Activated naive CD8-positive, alpha-beta T cell treated with anti-CD3 and anti-CD28 coated beads, Interleukin-2, amount 10 ng/mL, durations not matched to agents 7 days and 5 days (primary cell): ENCODE results near the gene RTEL1. TPM values are rescaled to one million over a fixed set of nuclear protein-coding genes. Genes with fewer than 3 reads are reported as not detected.

Experiments used
- ATAC-seq: fragments of 150-1000 bp; cut with Tn5 transposase; one replicate; pipeline ENCODE4 v1.10.0; 2021; ENCODE audit warnings: low read depth, moderate library complexity
- POLR2A ChIA-PET: fragments of 350-600 bp; sonication (Branson Sonifier 250); formaldehyde crosslinking; loops from one replicate; lab custom pipeline; 2021; ENCODE audit warnings: antibody characterized with exemption; lab: Charles Lee
- DNase-seq: peaks from one replicate; pipeline ENCODE4 v3.0.0; 2021
- H3K27ac Mint-ChIP-seq: one replicate; pipeline ENCODE4 v1.8.0; 2022; ENCODE audit warnings: mild to moderate bottlenecking, mixed read lengths
- H3K27me3 Mint-ChIP-seq: one replicate; pipeline ENCODE4 v1.8.0; 2022; ENCODE audit warnings: mild to moderate bottlenecking, moderate library complexity, mixed read lengths
- H3K36me3 Mint-ChIP-seq: one replicate; pipeline ENCODE4 v1.8.0; 2021; ENCODE audit warnings: mild to moderate bottlenecking, mixed read lengths
- H3K4me1 Mint-ChIP-seq: one replicate; pipeline ENCODE4 v1.8.0; 2021; ENCODE audit warnings: mixed read lengths
- H3K4me3 Mint-ChIP-seq: one replicate; pipeline ENCODE4 v1.8.0; 2022; ENCODE audit warnings: mild to moderate bottlenecking, moderate library complexity, mixed read lengths
- H3K9me3 Mint-ChIP-seq: one replicate; pipeline ENCODE4 v1.8.0; 2021; ENCODE audit warnings: mixed read lengths
- total RNA-seq, 2 experiments: library from RNA; stranded (reverse); gene quantifications; one replicate each; pipeline ENCODE4 v1.2.3, GENCODE V29; 2021

Gene RTEL1
- total RNA-seq, 2 experiments from 2014 or later, result 41.3 to 41.5 TPM

DNA sequence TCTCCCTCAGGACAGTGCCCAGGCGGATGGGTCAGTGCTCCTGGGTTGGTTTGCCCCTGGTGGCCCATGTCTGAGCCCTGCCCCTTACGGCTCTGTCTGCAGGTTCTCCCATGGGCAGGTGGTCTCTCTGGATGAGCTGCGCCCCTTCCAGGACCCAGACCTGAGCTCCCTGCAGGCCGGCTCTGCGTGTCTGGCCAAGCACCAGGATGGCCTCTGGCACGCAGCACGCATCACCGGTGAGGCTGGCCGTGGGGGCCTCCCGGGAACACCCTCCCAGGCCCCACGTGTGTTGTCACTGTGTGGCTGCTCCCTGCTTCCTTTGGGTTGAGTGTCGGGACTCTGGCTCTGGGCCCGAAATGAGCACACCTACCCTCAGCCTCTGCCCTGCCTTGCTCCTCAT, 75.0 kb downstream of the RTEL1 start:
- peaks cover 13% of the 10 kb centered on the region for H3K36me3 Mint-ChIP-seq
- ATAC-seq (no peak), DNase-seq (no peak)
- H3K9me3 Mint-ChIP-seq, result no peaks in the 10 kb centered on the region
- peaks cover 20% of the 10 kb centered on the region for H3K4me1 Mint-ChIP-seq
- POLR2A ChIA-PET, result interaction anchor here (0.7 kb wide), 1 partner anchor 31 kb away, joined by 3 read pairs; no protein-coding TSS in a partner anchor
- no peak overlapping the region for H3K4me3 Mint-ChIP-seq
- H3K27me3 Mint-ChIP-seq, result no peaks in the 10 kb centered on the region
- no peak overlapping the region for H3K27ac Mint-ChIP-seq

DNA sequence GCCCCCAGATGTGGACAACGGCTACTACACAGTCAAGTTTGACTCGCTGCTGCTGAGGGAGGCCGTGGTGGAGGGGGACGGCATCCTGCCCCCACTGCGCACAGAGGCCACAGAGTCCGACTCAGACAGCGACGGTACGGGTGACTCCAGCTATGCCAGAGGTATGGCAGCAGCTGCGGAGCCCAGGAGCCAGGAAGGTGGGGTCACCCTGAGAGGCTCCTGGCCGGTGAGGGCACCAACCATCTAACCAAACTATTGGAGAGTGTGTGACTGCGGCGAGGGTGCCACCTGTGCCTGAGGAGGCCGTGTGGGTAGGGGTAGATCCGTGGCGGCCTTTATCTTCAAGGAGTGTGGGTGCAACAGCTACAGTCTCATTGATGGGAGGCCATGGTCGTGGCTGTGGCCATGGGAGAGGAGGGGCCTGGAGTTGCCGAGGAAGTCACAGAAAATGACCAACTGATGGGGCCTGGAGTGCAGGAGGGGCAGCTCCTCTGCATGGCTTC, 75.5 kb downstream of the RTEL1 start:
- ATAC-seq, result no peak
- Mint-ChIP-seq H3K9me3 (no peaks in the 10 kb centered on the region), H3K4me1 (peaks cover 14% of the 10 kb centered on the region), H3K27ac (peak overlapping the region; percentile 75), H3K4me3 (peak overlapping the region; percentile 2), H3K27me3 (no peaks in the 10 kb centered on the region), H3K36me3 (peaks cover 13% of the 10 kb centered on the region)
- POLR2A ChIA-PET, result interaction anchor here (0.7 to 6.4 kb wide), 2 partner anchors 26 to 31 kb away, joined by 3 to 98 read pairs; partner anchors contain the start of genes ARFRP1 and ZGPAT
- DNase-seq, result no peak

DNA sequence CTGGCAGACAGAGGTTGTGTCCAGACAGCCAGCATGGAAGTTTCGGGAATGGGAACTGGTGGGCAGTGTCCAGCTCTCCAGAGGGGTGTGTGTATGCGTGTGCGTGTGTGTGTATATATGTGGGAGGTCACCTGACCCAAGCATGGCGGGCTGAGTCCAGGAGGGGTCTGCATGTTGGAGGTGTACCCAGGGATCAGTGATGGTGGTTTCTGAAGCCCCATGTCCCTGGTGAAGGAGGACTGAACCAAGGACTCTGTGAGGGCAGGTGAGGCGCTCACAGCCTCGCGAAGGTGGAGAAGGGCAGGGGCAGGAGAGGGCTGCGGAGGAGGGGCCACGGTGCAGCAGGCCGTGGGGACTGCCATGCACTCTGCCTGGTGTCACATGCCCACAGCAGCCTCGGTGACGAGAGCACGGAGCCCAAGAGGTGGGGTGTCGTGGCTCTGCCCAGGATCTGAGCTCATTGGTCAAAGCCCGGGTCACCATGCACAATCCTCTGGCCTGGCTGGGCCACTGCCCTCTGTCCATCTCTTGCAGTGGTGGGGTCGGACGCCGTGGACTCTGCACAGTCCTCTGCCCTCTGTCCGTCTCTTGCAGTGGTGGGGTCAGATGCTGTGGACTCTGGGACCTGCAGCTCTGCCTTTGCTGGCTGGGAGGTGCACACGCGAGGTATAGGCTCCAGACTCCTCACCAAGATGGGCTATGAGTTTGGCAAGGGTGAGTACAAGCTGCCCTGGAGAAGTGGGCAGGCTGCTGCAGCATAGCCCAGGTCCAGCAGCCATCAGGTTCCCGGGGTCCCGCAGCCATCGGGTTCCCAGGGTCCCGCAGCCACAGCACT, 76.2 kb downstream of the RTEL1 start:
- peak overlapping the region; percentile 75 for H3K27ac Mint-ChIP-seq
- no peak for ATAC-seq
- H3K9me3 Mint-ChIP-seq, result no peaks in the 10 kb centered on the region
- peak overlapping the region; percentile 2 for H3K4me3 Mint-ChIP-seq
- no peaks in the 10 kb centered on the region for H3K27me3 Mint-ChIP-seq
- POLR2A ChIA-PET, result interaction anchor here (6.4 kb wide), 1 partner anchor 26 kb away, joined by 98 read pairs; the partner anchor contains the start of genes ARFRP1 and ZGPAT
- H3K36me3 Mint-ChIP-seq, result peaks cover 13% of the 10 kb centered on the region
- H3K4me1 Mint-ChIP-seq, result peaks cover 14% of the 10 kb centered on the region
- DNase-seq, result no peak

DNA sequence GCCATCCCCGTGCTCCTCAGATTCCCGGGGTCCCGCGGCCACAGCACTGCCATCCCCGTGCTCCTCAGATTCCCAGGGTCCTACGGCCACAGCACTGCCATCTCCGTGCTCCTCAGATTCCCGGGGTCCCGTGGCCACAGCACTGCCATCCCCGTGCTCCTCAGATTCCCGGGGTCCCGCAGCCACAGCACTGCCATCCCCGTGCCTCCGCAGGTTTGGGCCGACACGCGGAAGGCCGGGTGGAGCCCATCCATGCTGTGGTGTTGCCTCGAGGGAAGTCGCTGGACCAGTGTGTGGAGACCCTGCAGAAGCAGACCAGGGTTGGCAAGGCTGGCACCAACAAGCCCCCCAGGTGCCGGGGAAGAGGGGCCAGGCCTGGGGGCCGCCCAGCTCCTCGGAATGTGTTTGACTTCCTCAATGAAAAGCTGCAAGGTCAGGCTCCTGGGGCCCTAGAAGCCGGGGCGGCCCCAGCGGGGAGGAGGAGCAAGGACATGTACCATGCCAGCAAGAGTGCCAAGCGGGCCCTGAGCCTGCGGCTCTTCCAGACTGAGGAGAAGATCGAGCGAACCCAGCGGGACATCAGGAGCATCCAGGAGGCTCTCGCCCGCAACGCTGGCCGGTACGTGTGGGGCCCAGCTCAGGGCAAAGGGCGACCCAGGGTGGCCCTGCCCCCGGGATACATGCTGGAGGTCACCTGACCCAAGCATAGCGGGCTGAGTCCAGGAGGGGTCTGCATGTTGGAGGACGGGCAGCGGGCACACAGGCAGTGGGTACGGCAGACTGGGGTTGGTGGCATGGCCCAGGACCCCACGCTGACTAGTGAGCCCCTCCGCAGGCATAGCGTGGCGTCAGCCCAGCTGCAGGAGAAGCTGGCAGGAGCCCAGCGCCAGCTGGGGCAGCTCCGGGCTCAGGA, 77.1 kb downstream of the RTEL1 start:
- no peaks in the 10 kb centered on the region for H3K27me3 Mint-ChIP-seq
- peak; percentile 46 for DNase-seq
- peaks cover 10% of the 10 kb centered on the region for H3K36me3 Mint-ChIP-seq

DNA sequence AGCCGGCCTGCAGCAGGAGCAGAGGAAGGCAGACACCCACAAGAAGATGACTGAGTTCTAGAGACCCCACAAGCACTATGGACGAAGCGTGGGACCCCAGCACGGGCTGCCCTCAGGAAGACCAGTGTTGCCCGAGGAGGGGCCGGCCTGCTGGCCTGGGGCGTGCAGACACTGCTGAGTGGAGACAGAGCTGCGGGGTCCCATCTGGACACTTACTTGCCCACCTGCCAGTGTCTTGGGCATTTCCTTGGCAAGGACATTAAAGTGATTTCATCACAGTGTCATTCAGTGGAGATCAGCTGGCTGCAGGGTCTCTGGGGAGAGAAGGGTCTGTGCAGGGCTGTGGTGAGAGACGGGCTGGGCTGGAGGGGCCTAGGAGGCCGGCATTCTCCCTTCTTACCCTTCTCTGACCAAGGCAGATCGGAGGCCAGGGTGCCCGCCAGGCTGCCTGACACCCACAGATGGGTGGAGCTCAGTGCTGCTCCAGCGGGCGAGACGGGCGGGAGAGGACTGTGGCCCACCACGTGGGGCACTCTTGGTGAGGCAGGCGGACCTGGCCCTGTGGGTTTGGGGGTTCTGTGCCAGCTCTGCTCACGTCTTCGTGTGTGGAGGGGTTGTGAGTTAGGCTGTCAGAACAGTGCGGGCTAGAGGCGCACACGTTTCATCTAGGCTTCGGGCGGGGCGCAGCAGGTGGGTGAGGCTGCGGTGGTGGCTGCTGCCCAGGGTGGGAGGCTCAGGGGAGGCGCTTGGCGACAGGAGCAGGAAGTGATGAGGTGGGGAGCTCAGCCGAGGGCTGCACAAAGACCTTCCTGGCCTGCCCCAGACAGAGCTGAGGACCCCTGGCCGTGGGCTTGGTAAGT, 78.0 kb downstream of the RTEL1 start, which contains the start of gene LIME1:
TSS of gene LIME1 (plus strand) at position 806 of the 860 bp plus-strand sequence. CDS start 886 bp downstream, outside the sequence.
- Mint-ChIP-seq H3K4me3 (peak within 1 kb of the TSS; percentile 88), H3K27me3 (no peaks in the 10 kb centered on the region), H3K9me3 (no peaks in the 10 kb centered on the region), H3K27ac (peak within 1 kb of the TSS; percentile 95), H3K36me3 (peaks cover 8% of the 10 kb centered on the region), H3K4me1 (peaks cover 14% of the 10 kb centered on the region)
- DNase-seq (peak; percentile 84), ATAC-seq (peak; percentile 53)
- POLR2A ChIA-PET, result interaction anchor here (0.6 to 6.4 kb wide), 13 partner anchors 8 to 342 kb away, joined by 3 to 98 read pairs (median 4); partner anchors contain the start of genes ARFRP1, PPDPF, TPD52L2 and ZGPAT

More for the DNA sequence above, 77.1 kb downstream of the RTEL1 start:
- peak overlapping the region; percentile 95 for H3K27ac Mint-ChIP-seq
- H3K9me3 Mint-ChIP-seq, result no peaks in the 10 kb centered on the region
- POLR2A ChIA-PET, result interaction anchor here (0.6 to 6.4 kb wide), 8 partner anchors 7 to 343 kb away, joined by 3 to 98 read pairs (median 5); partner anchors contain the start of genes ARFRP1, PPDPF, TPD52L2 and ZGPAT
- peaks cover 14% of the 10 kb centered on the region for H3K4me1 Mint-ChIP-seq
- no peak for ATAC-seq
- H3K4me3 Mint-ChIP-seq, result peak overlapping the region; percentile 88

DNA sequence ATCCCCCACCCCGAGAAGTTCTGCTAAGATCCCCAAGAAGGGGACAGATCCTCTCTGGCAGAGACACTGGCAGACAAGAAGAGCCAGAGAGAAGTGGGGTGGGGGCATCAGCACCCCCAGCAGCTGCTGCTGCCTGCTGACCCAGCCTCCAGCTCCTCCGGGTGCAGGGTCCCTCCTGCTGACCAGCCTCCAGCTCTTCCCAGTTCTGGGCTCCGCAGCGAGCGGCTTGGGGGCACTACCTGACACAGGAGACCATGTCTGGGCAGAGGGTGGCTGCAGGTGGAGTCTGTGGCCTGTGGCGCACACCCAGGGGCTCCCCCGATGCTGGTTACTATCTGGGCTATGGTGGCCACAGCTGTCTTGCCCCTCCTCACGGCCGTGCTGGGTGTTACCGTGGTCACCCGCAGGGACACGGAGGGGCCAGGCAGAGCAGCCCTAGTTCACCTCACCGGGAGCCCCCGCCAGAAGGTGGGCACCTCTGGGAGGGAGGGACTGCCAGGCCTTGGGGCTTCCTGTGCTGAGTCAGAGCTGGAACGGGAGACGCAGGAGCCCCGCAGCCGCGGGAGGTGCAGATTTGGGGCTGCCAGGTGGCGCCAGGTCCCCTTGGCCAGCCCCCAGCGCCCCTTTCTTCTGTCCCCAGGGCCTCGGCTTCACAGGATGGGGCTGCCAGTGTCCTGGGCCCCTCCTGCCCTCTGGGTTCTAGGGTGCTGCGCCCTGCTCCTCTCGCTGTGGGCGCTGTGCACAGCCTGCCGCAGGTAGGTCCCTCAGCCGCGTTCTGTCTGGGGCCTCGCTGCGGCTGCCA, 79.0 kb downstream of the RTEL1 start:
- Mint-ChIP-seq H3K27ac (peak overlapping the region; percentile 95), H3K4me3 (peak overlapping the region; percentile 88), H3K9me3 (no peaks in the 10 kb centered on the region), H3K36me3 (peaks cover 8% of the 10 kb centered on the region), H3K27me3 (no peaks in the 10 kb centered on the region), H3K4me1 (peaks cover 14% of the 10 kb centered on the region)
- POLR2A ChIA-PET, result interaction anchor here (1.0 to 6.4 kb wide), 12 partner anchors 9 to 199 kb away, joined by 3 to 98 read pairs (median 4); partner anchors contain the start of genes ARFRP1, TPD52L2 and ZGPAT
- DNase-seq (peak; percentile 81), ATAC-seq (peak; percentile 21)

DNA sequence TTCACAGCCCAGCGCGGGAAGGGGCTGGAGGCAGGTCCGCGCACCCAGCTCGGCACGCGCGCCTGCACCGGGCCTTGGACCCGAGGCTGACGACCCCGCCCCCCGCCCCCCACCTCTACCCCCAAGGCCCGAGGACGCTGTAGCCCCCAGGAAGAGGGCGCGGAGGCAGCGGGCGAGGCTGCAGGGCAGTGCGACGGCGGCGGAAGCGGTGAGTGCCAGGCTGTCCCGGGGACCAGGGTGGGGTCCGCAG, 79.5 kb downstream of the RTEL1 start:
- peaks cover 14% of the 10 kb centered on the region for H3K4me1 Mint-ChIP-seq
- POLR2A ChIA-PET, result interaction anchor here (1.0 to 6.4 kb wide), 6 partner anchors 9 to 96 kb away, joined by 3 to 98 read pairs (median 6); partner anchors contain the start of genes ARFRP1 and ZGPAT
- no peaks in the 10 kb centered on the region for H3K9me3 Mint-ChIP-seq
- H3K4me3 Mint-ChIP-seq, result peak overlapping the region; percentile 88
- no peak overlapping the region for H3K27ac Mint-ChIP-seq
- no peak for ATAC-seq
- H3K36me3 Mint-ChIP-seq, result peaks cover 8% of the 10 kb centered on the region
- no peaks in the 10 kb centered on the region for H3K27me3 Mint-ChIP-seq
- no peak for DNase-seq

DNA sequence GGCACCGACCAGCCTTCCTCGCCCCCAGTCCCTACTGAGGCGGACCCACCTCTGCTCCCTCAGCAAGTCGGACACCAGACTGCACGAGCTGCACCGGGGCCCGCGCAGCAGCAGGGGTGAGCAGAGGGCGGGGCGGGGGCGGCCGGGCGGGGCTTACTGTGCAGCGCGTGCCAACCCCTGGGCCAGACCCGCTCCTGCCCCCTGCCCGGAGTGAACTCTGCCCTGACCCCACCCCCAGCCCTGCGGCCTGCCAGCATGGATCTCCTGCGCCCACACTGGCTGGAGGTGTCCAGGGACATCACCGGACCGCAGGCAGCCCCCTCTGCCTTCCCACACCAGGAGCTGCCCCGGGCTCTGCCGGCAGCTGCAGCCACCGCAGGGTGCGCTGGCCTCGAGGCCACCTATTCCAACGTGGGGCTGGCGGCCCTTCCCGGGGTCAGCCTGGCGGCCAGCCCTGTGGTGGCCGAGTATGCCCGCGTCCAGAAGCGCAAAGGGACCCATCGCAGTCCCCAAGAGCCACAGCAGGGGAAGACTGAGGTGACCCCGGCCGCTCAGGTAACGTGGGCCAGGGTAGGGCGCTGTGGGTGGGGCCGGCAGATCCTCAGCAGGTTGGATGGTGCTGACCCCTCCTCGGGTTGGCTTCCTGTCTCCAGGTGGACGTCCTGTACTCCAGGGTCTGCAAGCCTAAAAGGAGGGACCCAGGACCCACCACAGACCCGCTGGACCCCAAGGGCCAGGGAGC, 80.0 kb downstream of the RTEL1 start:
- Mint-ChIP-seq H3K27me3 (no peaks in the 10 kb centered on the region), H3K9me3 (no peaks in the 10 kb centered on the region), H3K4me1 (peaks cover 14% of the 10 kb centered on the region), H3K27ac (peak overlapping the region; percentile 25), H3K36me3 (peaks cover 8% of the 10 kb centered on the region), H3K4me3 (peak overlapping the region; percentile 55)
- DNase-seq (peak; percentile 69), ATAC-seq (no peak)
- POLR2A ChIA-PET, result interaction anchor here (1.0 to 6.4 kb wide), 6 partner anchors 10 to 96 kb away, joined by 3 to 98 read pairs (median 6); partner anchors contain the start of genes ARFRP1 and ZGPAT

DNA sequence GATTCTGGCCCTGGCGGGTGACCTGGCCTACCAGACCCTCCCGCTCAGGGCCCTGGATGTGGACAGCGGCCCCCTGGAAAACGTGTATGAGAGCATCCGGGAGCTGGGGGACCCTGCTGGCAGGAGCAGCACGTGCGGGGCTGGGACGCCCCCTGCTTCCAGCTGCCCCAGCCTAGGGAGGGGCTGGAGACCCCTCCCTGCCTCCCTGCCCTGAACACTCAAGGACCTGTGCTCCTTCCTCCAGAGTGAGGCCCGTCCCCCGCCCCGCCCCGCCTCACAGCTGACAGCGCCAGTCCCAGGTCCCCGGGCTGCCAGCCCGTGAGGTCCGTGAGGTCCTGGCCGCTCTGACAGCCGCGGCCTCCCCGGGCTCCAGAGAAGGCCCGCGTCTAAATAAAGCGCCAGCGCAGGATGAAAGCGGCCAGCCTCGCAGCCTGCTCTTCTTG, 80.6 kb downstream of the RTEL1 start:
- Mint-ChIP-seq H3K27me3 (no peaks in the 10 kb centered on the region), H3K4me3 (peak overlapping the region; percentile 55), H3K9me3 (no peaks in the 10 kb centered on the region), H3K36me3 (peaks cover 7% of the 10 kb centered on the region), H3K27ac (peak overlapping the region; percentile 25), H3K4me1 (peaks cover 15% of the 10 kb centered on the region)
- ATAC-seq, result no peak
- POLR2A ChIA-PET, result interaction anchor here (0.6 to 6.4 kb wide), 6 partner anchors 9 to 126 kb away, joined by 3 to 98 read pairs (median 3); partner anchors contain the start of genes ARFRP1, TPD52L2 and ZGPAT
- DNase-seq, result no peak

DNA sequence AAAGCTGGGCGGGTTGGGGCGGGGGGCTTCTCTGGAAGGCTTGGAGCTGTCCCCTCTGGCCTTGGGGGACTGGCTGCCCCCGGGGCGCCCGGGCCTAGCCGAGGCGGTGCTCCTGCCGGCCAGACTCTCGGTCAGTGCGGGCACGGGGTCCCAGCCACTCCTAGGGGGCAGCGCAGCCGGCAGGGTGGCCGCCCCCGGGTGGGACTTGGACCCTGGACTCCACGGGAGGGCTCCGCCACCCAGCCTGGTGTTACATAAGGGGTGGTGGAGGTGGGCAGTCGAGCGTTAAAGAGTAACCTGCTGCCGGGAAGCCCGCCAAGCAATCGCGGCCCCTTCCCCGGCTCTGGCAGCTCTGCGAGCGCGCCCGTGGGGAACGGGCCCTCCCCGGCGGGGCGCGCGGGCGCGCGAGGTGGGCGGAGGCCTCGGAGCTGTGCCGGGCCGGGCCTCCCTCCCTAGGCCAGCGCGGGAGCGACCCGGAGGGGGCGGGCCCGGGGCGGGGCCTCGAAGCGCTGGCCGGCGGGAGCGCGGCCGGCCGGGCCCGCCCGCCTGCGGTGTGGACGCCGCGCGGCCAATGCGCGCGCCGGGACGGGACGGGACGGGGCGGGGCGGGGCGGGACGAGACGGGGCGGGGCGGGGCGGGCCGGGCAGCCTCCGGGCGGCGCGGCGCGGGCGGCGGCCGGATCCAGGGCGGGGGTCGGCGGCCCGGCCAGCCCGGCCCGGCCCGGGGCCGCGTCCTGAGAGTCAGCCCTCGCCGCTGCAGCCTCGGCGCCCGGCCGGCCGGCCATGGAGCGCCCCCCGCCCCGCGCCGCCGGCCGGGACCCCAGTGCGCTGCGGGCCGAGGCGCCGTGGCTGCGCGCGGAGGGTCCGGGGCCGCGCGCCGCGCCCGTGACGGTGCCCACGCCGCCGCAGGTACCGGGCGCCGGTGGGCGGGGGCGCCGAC, 81.3 kb downstream of the RTEL1 start, which contains the start of gene SLC2A4RG:
TSS of gene SLC2A4RG (plus strand) at position 647 of the 940 bp plus-strand sequence. CDS start at position 784, 137 bp downstream.
- peaks cover 11% of the 10 kb centered on the region for H3K4me1 Mint-ChIP-seq
- H3K27ac Mint-ChIP-seq, result peak within 1 kb of the TSS; percentile 30
- DNase-seq (peak; percentile 88), ATAC-seq (peak; percentile 41)
- H3K4me3 Mint-ChIP-seq, result peak within 1 kb of the TSS; percentile 70
- peaks cover 4% of the 10 kb centered on the region for H3K36me3 Mint-ChIP-seq
- no peaks in the 10 kb centered on the region for H3K27me3 Mint-ChIP-seq
- H3K9me3 Mint-ChIP-seq, result no peaks in the 10 kb centered on the region
- POLR2A ChIA-PET, result interaction anchor here (0.6 to 6.4 kb wide), 6 partner anchors 10 to 126 kb away, joined by 3 to 98 read pairs (median 3); partner anchors contain the start of genes ARFRP1, TPD52L2 and ZGPAT
